ENCODE measurements around the gene SYT15.

DNA sequence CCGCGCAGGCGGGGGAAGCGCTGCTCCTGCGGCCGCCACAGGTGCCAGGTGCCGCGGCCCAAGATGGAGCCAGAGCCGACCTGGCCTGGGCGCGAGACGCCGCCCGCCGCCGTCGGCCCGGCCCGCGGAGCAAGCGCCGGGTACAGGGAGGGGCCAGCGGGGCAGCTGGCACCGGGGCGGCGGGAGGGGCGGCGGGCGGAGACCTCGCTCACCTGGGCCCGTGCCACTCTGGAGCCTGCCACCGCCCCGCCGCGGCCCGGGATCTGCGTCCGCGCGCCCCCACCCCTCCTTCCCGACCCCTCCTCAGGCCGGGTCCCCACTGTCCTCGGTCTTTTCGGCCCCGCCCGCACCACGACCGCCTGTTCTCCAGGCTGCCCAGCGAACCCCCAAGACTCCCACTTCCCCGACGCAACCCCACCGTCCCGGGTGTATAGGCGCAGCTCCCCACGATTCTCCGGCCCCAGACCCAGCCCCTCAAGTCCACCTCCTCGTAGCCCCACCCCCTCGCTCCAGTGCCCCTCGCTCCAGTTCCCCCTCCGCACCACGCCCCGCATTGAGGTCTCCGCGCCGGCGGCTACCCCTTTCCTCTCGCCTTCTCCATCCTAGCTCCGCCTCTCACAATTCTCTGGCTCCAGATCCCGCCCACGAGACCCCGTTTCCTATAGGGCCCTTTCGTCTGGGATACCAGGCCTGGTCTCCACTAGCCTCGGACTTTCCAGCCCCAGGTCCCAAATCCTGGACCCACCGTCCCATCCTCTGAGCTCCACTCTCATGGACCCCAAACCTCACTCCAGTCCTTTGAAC is 22.2 kb upstream of the SYT15 start, which contains the start of gene GPRIN2:
- TF ChIP-seq, protein P1, sequence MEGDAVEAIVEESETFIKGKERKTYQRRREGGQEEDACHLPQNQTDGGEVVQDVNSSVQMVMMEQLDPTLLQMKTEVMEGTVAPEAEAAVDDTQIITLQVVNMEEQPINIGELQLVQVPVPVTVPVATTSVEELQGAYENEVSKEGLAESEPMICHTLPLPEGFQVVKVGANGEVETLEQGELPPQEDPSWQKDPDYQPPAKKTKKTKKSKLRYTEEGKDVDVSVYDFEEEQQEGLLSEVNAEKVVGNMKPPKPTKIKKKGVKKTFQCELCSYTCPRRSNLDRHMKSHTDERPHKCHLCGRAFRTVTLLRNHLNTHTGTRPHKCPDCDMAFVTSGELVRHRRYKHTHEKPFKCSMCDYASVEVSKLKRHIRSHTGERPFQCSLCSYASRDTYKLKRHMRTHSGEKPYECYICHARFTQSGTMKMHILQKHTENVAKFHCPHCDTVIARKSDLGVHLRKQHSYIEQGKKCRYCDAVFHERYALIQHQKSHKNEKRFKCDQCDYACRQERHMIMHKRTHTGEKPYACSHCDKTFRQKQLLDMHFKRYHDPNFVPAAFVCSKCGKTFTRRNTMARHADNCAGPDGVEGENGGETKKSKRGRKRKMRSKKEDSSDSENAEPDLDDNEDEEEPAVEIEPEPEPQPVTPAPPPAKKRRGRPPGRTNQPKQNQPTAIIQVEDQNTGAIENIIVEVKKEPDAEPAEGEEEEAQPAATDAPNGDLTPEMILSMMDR (conservative IDR thresholded peaks at IDR 0.05; ENCODE audit: low read depth, low read length) = no peak
- TF ChIP-seq, protein P2, sequence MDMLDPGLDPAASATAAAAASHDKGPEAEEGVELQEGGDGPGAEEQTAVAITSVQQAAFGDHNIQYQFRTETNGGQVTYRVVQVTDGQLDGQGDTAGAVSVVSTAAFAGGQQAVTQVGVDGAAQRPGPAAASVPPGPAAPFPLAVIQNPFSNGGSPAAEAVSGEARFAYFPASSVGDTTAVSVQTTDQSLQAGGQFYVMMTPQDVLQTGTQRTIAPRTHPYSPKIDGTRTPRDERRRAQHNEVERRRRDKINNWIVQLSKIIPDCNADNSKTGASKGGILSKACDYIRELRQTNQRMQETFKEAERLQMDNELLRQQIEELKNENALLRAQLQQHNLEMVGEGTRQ (IDR thresholded peaks at IDR 0.05; ENCODE audit: low read depth, low read length) = no peak
- TF ChIP-seq POLR2A (IDR thresholded peaks at IDR 0.05; ENCODE audit: low read depth, low read length) (no peak), MAZ (IDR thresholded peaks at IDR 0.05; ENCODE audit: borderline replicate concordance, low read depth, low read length) (no peak)

All from IMR-90 (cell line).